ENCODE results near the gene TSR3.

Gene TSR3

DNA sequence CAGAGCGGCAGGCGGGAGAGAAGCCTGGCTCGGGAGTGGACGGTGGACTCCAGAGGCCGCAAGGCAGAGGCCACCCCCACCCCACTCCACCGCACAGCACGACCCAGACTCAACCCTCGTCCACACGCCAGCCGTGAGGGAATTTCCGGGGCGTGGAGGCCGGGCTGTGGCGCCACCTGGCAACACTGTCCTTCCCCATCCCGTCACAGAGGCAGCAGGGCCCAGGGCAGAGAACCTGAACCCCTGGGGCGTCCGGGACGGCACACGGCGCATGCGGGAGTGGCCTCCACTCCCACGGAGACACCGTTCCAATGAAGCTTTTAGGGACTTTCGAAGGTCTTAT lies 23.6 kb upstream of the TSR3 start:
- Histone ChIP-seq H4K20me1 (ENCODE audit: control insufficient read depth, insufficient read depth, low read depth, low read length) (no peaks in the 10 kb centered on the region), H3K9me3 (ENCODE audit: control insufficient read depth, insufficient read depth, low read length) (no peaks in the 10 kb centered on the region), H3K9me2 (replicated peaks; ENCODE audit: control insufficient read depth, low read length) (no peaks in the 10 kb centered on the region), H3F3A (ENCODE audit: control insufficient read depth, insufficient read depth) (no peaks in the 10 kb centered on the region), H3K79me2 (ENCODE audit: control insufficient read depth, low read length) (no peaks in the 10 kb centered on the region), H3K27me3 (ENCODE audit: control insufficient read depth, low read length) (no peaks in the 10 kb centered on the region), H3K4me3 (ENCODE audit: low read length) (no peak overlapping the region), H3K36me3 (ENCODE audit: control insufficient read depth, low read length) (no peaks in the 10 kb centered on the region), H3K4me2 (ENCODE audit: low read length) (no peak overlapping the region), H3K27ac (ENCODE audit: low read depth, low read length) (no peak overlapping the region), H3K4me1 (ENCODE audit: control insufficient read depth, low read length) (peaks cover 14% of the 10 kb centered on the region)
- no peak for TF ChIP-seq EZH2phosphoT487 (IDR thresholded peaks at IDR 0.05; ENCODE audit: borderline replicate concordance, low read length)
- TF ChIP-seq, protein P1, sequence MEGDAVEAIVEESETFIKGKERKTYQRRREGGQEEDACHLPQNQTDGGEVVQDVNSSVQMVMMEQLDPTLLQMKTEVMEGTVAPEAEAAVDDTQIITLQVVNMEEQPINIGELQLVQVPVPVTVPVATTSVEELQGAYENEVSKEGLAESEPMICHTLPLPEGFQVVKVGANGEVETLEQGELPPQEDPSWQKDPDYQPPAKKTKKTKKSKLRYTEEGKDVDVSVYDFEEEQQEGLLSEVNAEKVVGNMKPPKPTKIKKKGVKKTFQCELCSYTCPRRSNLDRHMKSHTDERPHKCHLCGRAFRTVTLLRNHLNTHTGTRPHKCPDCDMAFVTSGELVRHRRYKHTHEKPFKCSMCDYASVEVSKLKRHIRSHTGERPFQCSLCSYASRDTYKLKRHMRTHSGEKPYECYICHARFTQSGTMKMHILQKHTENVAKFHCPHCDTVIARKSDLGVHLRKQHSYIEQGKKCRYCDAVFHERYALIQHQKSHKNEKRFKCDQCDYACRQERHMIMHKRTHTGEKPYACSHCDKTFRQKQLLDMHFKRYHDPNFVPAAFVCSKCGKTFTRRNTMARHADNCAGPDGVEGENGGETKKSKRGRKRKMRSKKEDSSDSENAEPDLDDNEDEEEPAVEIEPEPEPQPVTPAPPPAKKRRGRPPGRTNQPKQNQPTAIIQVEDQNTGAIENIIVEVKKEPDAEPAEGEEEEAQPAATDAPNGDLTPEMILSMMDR (IDR thresholded peaks at IDR 0.05; ENCODE audit: low read depth, low read length, poor library complexity, severe bottlenecking), result no peak

DNA sequence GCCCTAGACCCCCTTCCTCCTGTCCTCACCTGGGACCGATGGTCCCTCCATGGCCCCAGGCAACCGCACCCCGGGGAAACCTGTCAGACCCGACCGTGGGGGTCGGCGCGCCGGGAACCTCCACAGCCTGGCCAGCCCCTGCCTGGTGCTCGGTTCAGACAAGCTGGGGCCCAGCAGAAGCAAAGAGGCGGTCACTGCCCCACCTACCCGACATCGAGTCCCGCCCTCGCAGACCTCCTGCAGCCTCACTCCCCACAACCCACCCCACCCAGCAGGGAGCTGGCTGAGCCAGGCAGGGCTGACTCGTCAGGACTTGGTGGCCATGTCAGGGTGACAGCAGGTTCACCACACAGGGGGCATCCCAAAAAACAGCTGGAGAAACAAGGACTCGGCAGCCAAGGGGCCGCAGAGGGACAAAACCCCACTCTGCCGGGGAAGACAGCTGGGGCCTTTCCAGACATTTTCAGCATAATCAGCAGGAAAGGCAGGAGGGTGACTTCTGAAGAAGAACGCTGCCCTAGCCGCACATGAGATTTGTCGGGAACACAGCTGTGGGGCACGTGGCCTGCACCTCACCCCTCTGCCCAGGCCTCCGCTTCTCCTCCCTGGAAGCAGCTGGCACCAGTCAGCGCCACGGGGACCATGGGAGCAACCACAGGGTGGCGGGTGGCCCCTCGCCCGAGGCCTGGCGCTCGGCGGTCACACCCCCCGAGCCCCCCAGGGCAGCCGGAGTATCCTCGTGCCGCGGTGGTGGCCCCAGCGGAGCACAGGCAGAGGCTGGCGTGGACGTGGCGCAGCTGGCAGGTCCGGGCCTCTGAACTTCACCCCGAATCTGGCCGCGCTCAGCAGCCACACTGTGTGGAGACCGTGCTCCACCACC lies 23.0 kb upstream of the TSR3 start:
- Histone ChIP-seq H4K20me1 (ENCODE audit: control insufficient read depth, insufficient read depth, low read depth, low read length) (no peaks in the 10 kb centered on the region), H3K79me2 (ENCODE audit: control insufficient read depth, low read length) (no peaks in the 10 kb centered on the region), H3K4me2 (ENCODE audit: low read length) (no peak overlapping the region), H3K4me1 (ENCODE audit: control insufficient read depth, low read length) (peaks cover 8% of the 10 kb centered on the region), H3K9me3 (ENCODE audit: control insufficient read depth, insufficient read depth, low read length) (no peaks in the 10 kb centered on the region), H3K27me3 (ENCODE audit: control insufficient read depth, low read length) (no peaks in the 10 kb centered on the region), H3K36me3 (ENCODE audit: control insufficient read depth, low read length) (no peaks in the 10 kb centered on the region), H3K27ac (ENCODE audit: low read depth, low read length) (no peak overlapping the region), H3F3A (ENCODE audit: control insufficient read depth, insufficient read depth) (no peaks in the 10 kb centered on the region), H3K4me3 (ENCODE audit: low read length) (no peak overlapping the region), H3K9me2 (replicated peaks; ENCODE audit: control insufficient read depth, low read length) (no peaks in the 10 kb centered on the region)
- TF ChIP-seq EZH2phosphoT487 (IDR thresholded peaks at IDR 0.05; ENCODE audit: borderline replicate concordance, low read length), result no peak
- TF ChIP-seq, protein P1 (IDR thresholded peaks at IDR 0.05; ENCODE audit: low read depth, low read length, poor library complexity, severe bottlenecking), result no peak

DNA sequence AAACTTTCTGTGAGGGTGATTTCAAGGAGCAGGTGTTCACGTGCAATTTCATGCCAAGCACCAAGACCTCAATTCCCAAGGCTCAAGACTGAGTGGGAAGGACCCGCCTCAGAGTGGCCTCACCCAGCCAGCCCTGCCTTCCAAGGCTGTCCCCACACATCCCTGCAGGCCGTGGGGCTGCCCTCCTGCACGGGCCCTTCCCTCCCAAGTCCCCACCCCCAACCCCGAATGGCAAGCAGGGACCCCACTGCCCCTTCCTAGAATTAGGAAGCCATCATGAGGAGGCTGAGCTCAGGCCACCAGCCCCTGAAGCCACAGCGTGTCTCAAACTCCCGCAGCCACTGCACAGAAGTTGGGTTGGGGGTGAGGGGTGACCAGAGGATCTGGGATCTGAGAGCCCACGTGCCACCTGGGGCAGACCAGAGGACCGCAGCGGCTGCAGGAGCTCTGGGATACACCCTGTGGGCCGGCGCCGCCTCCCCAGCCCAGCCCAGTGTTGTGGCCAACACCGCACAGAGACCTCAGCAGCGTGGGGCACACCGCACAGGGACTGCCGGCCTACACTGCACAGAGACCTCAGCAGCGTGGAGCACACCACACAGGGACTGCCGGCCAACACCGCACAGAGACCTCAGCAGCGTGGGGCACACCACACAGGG lies 20.7 kb upstream of the TSR3 start:
- Histone ChIP-seq H4K20me1 (ENCODE audit: control insufficient read depth, insufficient read depth, low read depth, low read length) (no peaks in the 10 kb centered on the region), H3K27ac (ENCODE audit: low read depth, low read length) (no peak overlapping the region), H3K36me3 (ENCODE audit: control insufficient read depth, low read length) (no peaks in the 10 kb centered on the region), H3K9me3 (ENCODE audit: control insufficient read depth, insufficient read depth, low read length) (no peaks in the 10 kb centered on the region), H3K27me3 (ENCODE audit: control insufficient read depth, low read length) (no peaks in the 10 kb centered on the region), H3F3A (ENCODE audit: control insufficient read depth, insufficient read depth) (no peaks in the 10 kb centered on the region), H3K9me2 (replicated peaks; ENCODE audit: control insufficient read depth, low read length) (no peaks in the 10 kb centered on the region), H3K79me2 (ENCODE audit: control insufficient read depth, low read length) (no peaks in the 10 kb centered on the region), H3K4me2 (ENCODE audit: low read length) (no peak overlapping the region), H3K4me1 (ENCODE audit: control insufficient read depth, low read length) (no peaks in the 10 kb centered on the region), H3K4me3 (ENCODE audit: low read length) (no peak overlapping the region)
- no peak for TF ChIP-seq EZH2phosphoT487 (IDR thresholded peaks at IDR 0.05; ENCODE audit: borderline replicate concordance, low read length)
- TF ChIP-seq, protein P1 (IDR thresholded peaks at IDR 0.05; ENCODE audit: low read depth, low read length, poor library complexity, severe bottlenecking), result no peak
